ENCODE results near the gene ANKRD52. TPM values are rescaled to one million over a fixed set of nuclear protein-coding genes. Genes with fewer than 3 reads are reported as not detected.

ANKRD52 gene
- total and polyA plus RNA-seq, 9 of the 15 experiments (the other 6 are each of a cell fraction or from before 2014, with no cell fraction given), result 0.52 to 46.8 (median 7.9) TPM

- TF ChIP-seq FIP1L1 (IDR thresholded peaks at IDR 0.05; ENCODE audit: low read depth, low read length, poor library complexity, severe bottlenecking) (peak; percentile 42), ZNF347 (CRISPR knock-in tag; IDR thresholded peaks at IDR 0.05; ENCODE audit: low read depth) (no peak), FOXK1 (CRISPR knock-in tag; IDR thresholded peaks at IDR 0.05; ENCODE audit: borderline replicate concordance) (no peak), ZFPM2 (CRISPR knock-in tag; IDR thresholded peaks at IDR 0.05) (0 out of 2 replicates have a peak, but pooled peaks have one; percentile 20), SP2 (IDR thresholded peaks at IDR 0.05; ENCODE audit: extremely low read depth, low read depth, low read length, poor library complexity, severe bottlenecking) (peak; percentile 70), FOS (IDR thresholded peaks at IDR 0.05; ENCODE audit: extremely low read depth, insufficient read length) (peak; percentile 86), SRSF7 (optimal IDR thresholded peaks at IDR 0.05; ENCODE audit: low read depth, low read length) (no peak), ZNF639 (CRISPR knock-in tag; conservative IDR thresholded peaks at IDR 0.05 in 1 of 2, IDR thresholded peaks at IDR 0.05 in 1 of 2) (peak in 1 of 2 experiments; percentile 67; a peak in 1 of 4 replicates), GATAD2A (IDR thresholded peaks at IDR 0.05) (0 out of 2 replicates have a peak, but pooled peaks have one; percentile 65), HMGN3 (IDR thresholded peaks at IDR 0.05; ENCODE audit: borderline replicate concordance, extremely low read depth, insufficient read length, low read depth, low read length) (peak; percentile 83), XRCC5 (IDR thresholded peaks at IDR 0.05; ENCODE audit: low read depth, low read length) (peak; percentile 95), PREB (CRISPR knock-in tag; IDR thresholded peaks at IDR 0.05) (no peak), MBD2 (IDR thresholded peaks at IDR 0.05; ENCODE audit: borderline replicate concordance, low read depth) (peak; percentile 89), ARID1B (IDR thresholded peaks at IDR 0.05) (0 out of 2 replicates have a peak, but pooled peaks have one; percentile 36), RBM39 (optimal IDR thresholded peaks at IDR 0.05; ENCODE audit: low read depth, low read length) (no peak), ATF7 (IDR thresholded peaks at IDR 0.05) (peak; percentile 81), NFRKB (IDR thresholded peaks at IDR 0.05; ENCODE audit: low read depth) (0 out of 2 replicates have a peak, but pooled peaks have one; percentile 16)
- TF ChIP-seq, protein P1, sequence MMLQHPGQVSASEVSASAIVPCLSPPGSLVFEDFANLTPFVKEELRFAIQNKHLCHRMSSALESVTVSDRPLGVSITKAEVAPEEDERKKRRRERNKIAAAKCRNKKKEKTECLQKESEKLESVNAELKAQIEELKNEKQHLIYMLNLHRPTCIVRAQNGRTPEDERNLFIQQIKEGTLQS (IDR thresholded peaks at IDR 0.05), result no peak
- TF ChIP-seq, protein P1 (CRISPR knock-in tag; conservative IDR thresholded peaks at IDR 0.05), result peak; percentile 78; the same call in 1 of the 2 replicates
- TF ChIP-seq, protein P2, sequence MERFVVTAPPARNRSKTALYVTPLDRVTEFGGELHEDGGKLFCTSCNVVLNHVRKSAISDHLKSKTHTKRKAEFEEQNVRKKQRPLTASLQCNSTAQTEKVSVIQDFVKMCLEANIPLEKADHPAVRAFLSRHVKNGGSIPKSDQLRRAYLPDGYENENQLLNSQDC (CRISPR knock-in tag; IDR thresholded peaks at IDR 0.05), result no peak
Observed at GRCh38 chr12:56224102-56224701, 34.0 kb downstream of the ANKRD52 start, which contains the start of gene NABP2 (continued).

Data from K562 (cell line).